CD14-positive monocyte (primary cell): ENCODE data around the gene SLC4A4. TPM values are rescaled to one million over a fixed set of nuclear protein-coding genes. Genes with fewer than 3 reads are reported as not detected.

Source experiments
- DNase-seq, 3 donors: peaks; one replicate each; pipeline ENCODE4 v3.0.0-alpha.2; 2011 to 2022
- H2AFZ ChIP-seq: 2 replicates; pipeline ENCODE4 v1.6.0; 2012; ENCODE audit warnings: mild to moderate bottlenecking, low read depth, low read length, inconsistent platforms; ENCODE audit not compliant: insufficient read depth, poor library complexity, severe bottlenecking
- H3K27ac ChIP-seq, 2 donors: 1 replicate in 1 of 2; 2 replicates in 1 of 2; pipeline ENCODE4 v1.5.1; 2012 to 2013; ENCODE audit warnings: low read length in 2 of 2, control low read depth in 1 of 2, inconsistent platforms in 1 of 2, low read depth in 1 of 2, mild to moderate bottlenecking in 1 of 2
- H3K27me3 ChIP-seq, 2 donors: one replicate each; pipeline versions ENCODE4 v1.6.0 to v1.6.1; 2011 to 2013; ENCODE audit warnings: low read length in 2 of 2; ENCODE audit not compliant: control insufficient read depth in 2 of 2, insufficient read depth in 2 of 2
- H3K36me3 ChIP-seq, 2 donors: replicated peaks in 1 of 2; 1 replicate in 1 of 2; 2 replicates in 1 of 2; pipeline versions ENCODE4 v1.5.1 to v1.6.1; 2012 to 2013; ENCODE audit warnings: low read length in 2 of 2, control low read depth in 1 of 2, inconsistent platforms in 1 of 2, mild to moderate bottlenecking in 1 of 2; ENCODE audit not compliant: insufficient read depth in 2 of 2, control insufficient read depth in 1 of 2
- H3K4me1 ChIP-seq, 2 donors: 1 replicate in 1 of 2; 2 replicates in 1 of 2; pipeline versions ENCODE4 v1.5.1 to v1.6.1; 2012 to 2013; ENCODE audit warnings: low read length in 2 of 2, control low read depth in 1 of 2, inconsistent platforms in 1 of 2, mild to moderate bottlenecking in 1 of 2, moderate library complexity in 1 of 2; ENCODE audit not compliant: insufficient read depth in 2 of 2, control insufficient read depth in 1 of 2
- H3K4me2 ChIP-seq: replicated peaks from 2 replicates; pipeline ENCODE3; 2012; ENCODE audit warnings: low read length, moderate library complexity, mild to moderate bottlenecking; ENCODE audit not compliant: poor library complexity, severe bottlenecking; ENCODE audit errors: extremely low read depth
- H3K4me3 ChIP-seq, 3 experiments: fragments of 200-600 bp in 1 of 3; sonication (generic) in 1 of 3; replicated peaks in 1 of 3; 1 replicate in 2 of 3; 2 replicates in 1 of 3; pipeline ENCODE4 v1.5.1; 2011 to 2013; ENCODE audit warnings: low read length in 3 of 3, mild to moderate bottlenecking in 3 of 3, control low read depth in 2 of 3, low read depth in 2 of 3, inconsistent platforms in 1 of 3, moderate library complexity in 1 of 3
- H3K79me2 ChIP-seq: 2 replicates; pipeline ENCODE4 v1.6.0; 2012; ENCODE audit warnings: mild to moderate bottlenecking, control low read depth, inconsistent platforms, low read length, moderate library complexity; ENCODE audit not compliant: insufficient read depth
- H3K9ac ChIP-seq: 2 replicates; pipeline ENCODE4 v1.6.0; 2017; ENCODE audit warnings: low read length, mild to moderate bottlenecking; ENCODE audit not compliant: insufficient read depth, poor library complexity, severe bottlenecking
- H3K9me3 ChIP-seq, 2 donors: replicated peaks in 1 of 2; 1 replicate in 1 of 2; 2 replicates in 1 of 2; pipeline versions ENCODE4 v1.5.1 to v1.6.1; 2012 to 2013; ENCODE audit warnings: low read length in 2 of 2, control low read depth in 1 of 2; ENCODE audit not compliant: control insufficient read depth in 1 of 2, insufficient read depth in 1 of 2
- H4K20me1 ChIP-seq: 2 replicates; pipeline ENCODE4 v1.6.0; 2012; ENCODE audit warnings: mild to moderate bottlenecking, low read length, control low read depth, moderate library complexity; ENCODE audit not compliant: insufficient read depth
- H3K27ac Mint-ChIP-seq, 7 donors: one replicate each; pipeline ENCODE4 v1.8.0; 2020; ENCODE audit warnings: mild to moderate bottlenecking in 7 of 7, mixed read lengths in 7 of 7, moderate library complexity in 6 of 7, inconsistent platforms in 2 of 7
- H3K27me3 Mint-ChIP-seq, 3 donors: one replicate each; pipeline ENCODE4 v1.8.0; 2021 to 2022; ENCODE audit warnings: low read depth in 3 of 3, mild to moderate bottlenecking in 3 of 3, mixed read lengths in 3 of 3, moderate library complexity in 3 of 3, inconsistent platforms in 1 of 3
- H3K36me3 Mint-ChIP-seq, 2 donors: one replicate each; pipeline ENCODE4 v1.8.0; 2020; ENCODE audit warnings: mixed read lengths in 2 of 2, inconsistent platforms in 1 of 2, mild to moderate bottlenecking in 1 of 2
- H3K4me1 Mint-ChIP-seq: one replicate; pipeline ENCODE4 v1.8.0; 2020; ENCODE audit warnings: mild to moderate bottlenecking, mixed read lengths
- H3K4me3 Mint-ChIP-seq, 2 donors: one replicate each; pipeline ENCODE4 v1.8.0; 2020; ENCODE audit warnings: mild to moderate bottlenecking in 2 of 2, mixed read lengths in 2 of 2, moderate library complexity in 1 of 2
- H3K9me3 Mint-ChIP-seq, 7 donors: one replicate each; pipeline ENCODE4 v1.8.0; 2020 to 2022; ENCODE audit warnings: mixed read lengths in 7 of 7, mild to moderate bottlenecking in 6 of 7, moderate library complexity in 6 of 7, inconsistent platforms in 2 of 7
- WGBS: methylation state at CpG from one replicate; pipeline ENCODE4 v1.1.5; 2013; ENCODE audit warnings: missing lambda C conversion rate; ENCODE audit not compliant: insufficient coverage; 5-methylcytosine and 5-hydroxymethylcytosine counted together
- intact Hi-C, 2 donors: fragments of 100-400 bp; cut with micrococcal nuclease; formaldehyde crosslinking; loops; one replicate each; pipeline versions ENCODE4 v1.15.0 to v1.15.1; 2023
- polyA plus RNA-seq, 3 donors: library from polyadenylated mRNA; depleted of rRNA in 1 of 3; unstranded in 2 of 3; stranded (reverse) in 1 of 3; fragments of 300-500 nt in 2 of 3; fragments of >200 nt in 1 of 3; fragmentation: Illumina TruSeq in 2 of 3; gene quantifications; 1 replicate in 2 of 3; 2 replicates in 1 of 3; pipeline ENCODE4 v1.2.3, GENCODE V29; 2012 to 2021
- TF ChIP-seq, protein P1 (sequence below): fragments of 200-600 bp; IDR thresholded peaks from one replicate; pipeline ENCODE4 v1.8.0; 2022; ENCODE audit warnings: antibody characterized with exemption, mild to moderate bottlenecking

Gene SLC4A4
- polyA plus RNA-seq, 3 donors: 0.03 TPM; not detected in 2

DNA sequence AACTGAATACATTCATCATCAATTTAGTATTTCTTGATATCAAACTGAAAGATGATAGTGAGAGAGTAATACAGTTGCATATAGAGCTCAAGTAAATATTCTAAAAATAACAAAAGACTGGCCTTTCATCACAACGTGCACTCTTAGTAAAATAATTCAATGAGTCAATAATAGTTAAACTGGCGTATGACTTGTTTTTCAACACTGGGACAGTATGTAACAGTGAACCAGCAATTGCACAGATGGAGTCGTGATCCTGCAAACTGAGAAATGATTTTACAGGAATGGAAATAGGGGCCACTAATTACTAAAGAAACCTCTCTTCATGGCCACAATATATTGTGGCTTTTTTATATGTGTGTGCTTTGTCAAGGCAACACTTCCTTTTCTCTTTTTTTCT lies 137.4 kb downstream of the SLC4A4 start:
- H3K27me3 Mint-ChIP-seq: no peaks in the 10 kb centered on the region
- H3K9ac ChIP-seq: no peak overlapping the region
- no peak overlapping the region for H3K4me3 ChIP-seq
- H4K20me1 ChIP-seq: no peaks in the 10 kb centered on the region
- no peaks in the 10 kb centered on the region for H3K27me3 ChIP-seq
- H3K4me1 Mint-ChIP-seq: no peaks in the 10 kb centered on the region
- H3K9me3 Mint-ChIP-seq: peaks cover 0 to 3% (median 0%) of the 10 kb centered on the region in 7 donors
- H3K27ac ChIP-seq: no peak overlapping the region
- H3K4me2 ChIP-seq: no peak overlapping the region
- H3K4me1 ChIP-seq: no peaks in the 10 kb centered on the region
- H3K79me2 ChIP-seq: no peaks in the 10 kb centered on the region
- H3K4me3 Mint-ChIP-seq: no peak overlapping the region
- intact Hi-C loops: no loop called here
- H2AFZ ChIP-seq: no peak overlapping the region
- no CpG with 5 or more reads among the region's 3 CpGs for WGBS
- no peaks in the 10 kb centered on the region for H3K9me3 ChIP-seq
- H3K36me3 Mint-ChIP-seq: no peaks in the 10 kb centered on the region
- no peak overlapping the region for H3K27ac Mint-ChIP-seq
- TF ChIP-seq, protein P1, sequence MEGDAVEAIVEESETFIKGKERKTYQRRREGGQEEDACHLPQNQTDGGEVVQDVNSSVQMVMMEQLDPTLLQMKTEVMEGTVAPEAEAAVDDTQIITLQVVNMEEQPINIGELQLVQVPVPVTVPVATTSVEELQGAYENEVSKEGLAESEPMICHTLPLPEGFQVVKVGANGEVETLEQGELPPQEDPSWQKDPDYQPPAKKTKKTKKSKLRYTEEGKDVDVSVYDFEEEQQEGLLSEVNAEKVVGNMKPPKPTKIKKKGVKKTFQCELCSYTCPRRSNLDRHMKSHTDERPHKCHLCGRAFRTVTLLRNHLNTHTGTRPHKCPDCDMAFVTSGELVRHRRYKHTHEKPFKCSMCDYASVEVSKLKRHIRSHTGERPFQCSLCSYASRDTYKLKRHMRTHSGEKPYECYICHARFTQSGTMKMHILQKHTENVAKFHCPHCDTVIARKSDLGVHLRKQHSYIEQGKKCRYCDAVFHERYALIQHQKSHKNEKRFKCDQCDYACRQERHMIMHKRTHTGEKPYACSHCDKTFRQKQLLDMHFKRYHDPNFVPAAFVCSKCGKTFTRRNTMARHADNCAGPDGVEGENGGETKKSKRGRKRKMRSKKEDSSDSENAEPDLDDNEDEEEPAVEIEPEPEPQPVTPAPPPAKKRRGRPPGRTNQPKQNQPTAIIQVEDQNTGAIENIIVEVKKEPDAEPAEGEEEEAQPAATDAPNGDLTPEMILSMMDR: no peak
- no peak for DNase-seq
- no peaks in the 10 kb centered on the region for H3K36me3 ChIP-seq

- Histone ChIP-seq H2AFZ (no peak overlapping the region), H3K4me3 (no peak overlapping the region), H3K4me1 (no peaks in the 10 kb centered on the region), H3K9ac (no peak overlapping the region), H3K27me3 (no peaks in the 10 kb centered on the region), H4K20me1 (no peaks in the 10 kb centered on the region), H3K9me3 (no peaks in the 10 kb centered on the region), H3K36me3 (no peaks in the 10 kb centered on the region), H3K4me2 (no peak overlapping the region), H3K79me2 (no peaks in the 10 kb centered on the region), H3K27ac (no peak overlapping the region)
- no peak for DNase-seq
- H3K27ac Mint-ChIP-seq: no peak overlapping the region
- no peaks in the 10 kb centered on the region for H3K36me3 Mint-ChIP-seq
- no CpG with 5 or more reads among the region's 4 CpGs for WGBS
- H3K9me3 Mint-ChIP-seq: peaks cover 0 to 2% (median 0%) of the 10 kb centered on the region in 7 donors
- intact Hi-C loops: no loop called here
- TF ChIP-seq, protein P1: no peak
- H3K27me3 Mint-ChIP-seq: peaks cover 0 to 1% (median 0%) of the 10 kb centered on the region in 3 donors
- H3K4me3 Mint-ChIP-seq: no peak overlapping the region
- no peaks in the 10 kb centered on the region for H3K4me1 Mint-ChIP-seq
These were observed 147.9 kb downstream of the SLC4A4 start for GRCh38 chr4:71486550-71487343.
